HepG2 (cell line): Measurements from ENCODE around the gene UGCG. TPM values are rescaled to one million over a fixed set of nuclear protein-coding genes. Genes with fewer than 3 reads are reported as not detected.

Experiments
- ATAC-seq: fragments of 200-7000 bp; cut with Tn5 transposase; 3 replicates; pipeline ENCODE4 v1.9.1; 2020; ENCODE audit warnings: mild to moderate bottlenecking, moderate library complexity
- BruUV-seq: library from RNA; stranded (reverse); fragments of 400-500 nt; replicated peaks from 2 replicates; lab custom pipeline; 2021; lab: Mats Ljungman, UMichigan
- CTCF ChIA-PET: fragments of 300-600 bp; formaldehyde crosslinking; extraction: SDS; loops from one replicate; lab custom pipeline; 2021; ENCODE audit warnings: low total read pairs, inconsistent platforms, low intra/inter-chr PET ratio; lab: Yijun Ruan, JAX
- POLR2A ChIA-PET: fragments of 350-600 bp; sonication (Branson Sonifier 250); formaldehyde crosslinking; loops from one replicate; lab custom pipeline; 2020; ENCODE audit warnings: antibody characterized with exemption, inconsistent platforms; lab: Yijun Ruan, JAX
- DNase-seq: peaks from one replicate; pipeline ENCODE4 v3.0.0-alpha.2; 2015; ENCODE audit warnings: low spot score
- FAIRE-seq: peaks from 3 replicates; lab custom pipeline; 2011; peaks lifted over from hg19 to GRCh38; lab: Jason Lieb, UNC
- H2AFZ ChIP-seq: one replicate; pipeline ENCODE4 v1.6.1; 2011; ENCODE audit warnings: low read length, inconsistent platforms
- H3K27ac ChIP-seq: fragments of 300-600 bp; 3 replicates; pipeline ENCODE4 v1.8.0; 2011; ENCODE audit warnings: mixed run types, mild to moderate bottlenecking, mixed read lengths, low read length, inconsistent platforms; ENCODE audit not compliant: insufficient read depth; ENCODE audit errors: extremely low read length
- H3K27me3 ChIP-seq, 2 experiments: fragments of 200-600 bp in 1 of 2; 2 replicates in 1 of 2; 3 replicates in 1 of 2; pipeline versions ENCODE4 v1.6.0 to v1.8.0; 2011; ENCODE audit warnings: low read length in 2 of 2, mild to moderate bottlenecking in 2 of 2, moderate library complexity in 2 of 2, inconsistent platforms in 1 of 2; ENCODE audit not compliant: insufficient read depth in 2 of 2, control insufficient read depth in 1 of 2
- H3K36me3 ChIP-seq, 2 experiments: fragments of 200-600 bp in 1 of 2; replicated peaks in 1 of 2; 2 replicates in 1 of 2; 3 replicates in 1 of 2; pipeline versions ENCODE4 v1.5.1 to v1.8.0; 2011; ENCODE audit warnings: low read length in 2 of 2, inconsistent platforms in 1 of 2; ENCODE audit not compliant: insufficient read depth in 2 of 2, control insufficient read depth in 1 of 2
- H3K4me1 ChIP-seq: 2 replicates; pipeline ENCODE4 v1.5.1; 2012; ENCODE audit warnings: low read length, inconsistent platforms; ENCODE audit not compliant: insufficient read depth
- H3K4me2 ChIP-seq: 2 replicates; pipeline ENCODE4 v1.6.0; 2011; ENCODE audit warnings: low read depth, low read length, inconsistent platforms
- H3K4me3 ChIP-seq, 3 experiments: fragments of 200-600 bp in 1 of 3; sonication (generic), shearing (Covaris generic) in 1 of 3; replicated peaks in 1 of 3; 2 replicates each; pipeline ENCODE4 v1.5.1; 2011 to 2016; ENCODE audit warnings: low read length in 3 of 3, inconsistent platforms in 2 of 3, low read depth in 2 of 3, mild to moderate bottlenecking in 2 of 3, control low read depth in 1 of 3, mixed read lengths in 1 of 3; ENCODE audit not compliant: insufficient read depth in 1 of 3
- H3K79me2 ChIP-seq: one replicate; pipeline ENCODE4 v1.6.1; 2011; ENCODE audit warnings: low read length, inconsistent platforms; ENCODE audit not compliant: insufficient read depth
- H3K9ac ChIP-seq: 2 replicates; pipeline ENCODE4 v1.6.0; 2011; ENCODE audit warnings: mild to moderate bottlenecking, low read depth, low read length, inconsistent platforms; ENCODE audit not compliant: insufficient read depth
- H3K9me3 ChIP-seq: 2 replicates; pipeline ENCODE4 v1.5.1; 2012; ENCODE audit warnings: mild to moderate bottlenecking, low read length
- H4K20me1 ChIP-seq: 2 replicates; pipeline ENCODE4 v1.6.0; 2011; ENCODE audit warnings: inconsistent platforms, mild to moderate bottlenecking, low read length, moderate library complexity; ENCODE audit not compliant: insufficient read depth
- NCOA5 ChIP-seq: sonication (generic); formaldehyde crosslinking; IDR thresholded peaks from 2 replicates; pipeline ENCODE4 v1.4.0; 2020; ENCODE audit warnings: missing genetic modification reagents
- PCBP1 ChIP-seq: fragments of 200-400 bp; formaldehyde crosslinking; IDR thresholded peaks from 2 replicates; pipeline ENCODE4 v1.6.1; 2017; ENCODE audit warnings: mild to moderate bottlenecking, low read depth, low read length, borderline replicate concordance
- POGZ ChIP-seq: sonication (generic); formaldehyde crosslinking; IDR thresholded peaks from 2 replicates; pipeline ENCODE4 v1.4.0; 2020; ENCODE audit warnings: mild to moderate bottlenecking, missing genetic modification reagents
- SETDB1 ChIP-seq: sonication (generic); formaldehyde crosslinking; IDR thresholded peaks from 2 replicates; pipeline ENCODE4 v1.5.1; 2020; ENCODE audit warnings: missing genetic modification reagents, mild to moderate bottlenecking, borderline replicate concordance
- WGBS: methylation state at CpG from one replicate; pipeline ENCODE4 v1.1.6; 2017; ENCODE audit warnings: low lambda C conversion rate; 5-methylcytosine and 5-hydroxymethylcytosine counted together
- in situ Hi-C: cut with HindIII; loops from 2 replicates; pipeline ENCODE4 v1.10.0; 2017; ENCODE audit warnings: low pct_unique_long_range_greater_than_20kb; ENCODE audit not compliant: extremely low pct_ligation_motif_present
- intact Hi-C: fragments of 100-400 bp; cut with micrococcal nuclease; formaldehyde crosslinking; loops from one replicate; pipeline ENCODE4 v1.10.0; 2022; ENCODE audit not compliant: unreplicated experiment
- polyA plus RNA-seq, 8 experiments: library from polyadenylated mRNA; depleted of rRNA in 3 of 8; stranded (reverse) in 7 of 8; unstranded in 1 of 8; fragments of >200 nt; fragmentation: Illumina TruSeq in 4 of 8; extraction: Trizol in 4 of 8; gene quantifications; 2 replicates each; pipeline versions ENCODE4 v1.2.1 to v1.2.3, GENCODE V29; 2011 to 2016; ENCODE audit warnings: low read depth in 4 of 8, missing spikeins in 1 of 8, mixed read lengths in 1 of 8; ENCODE audit not compliant: insufficient read depth in 1 of 8
- total RNA-seq, 5 experiments: library from RNA; depleted of rRNA; stranded (reverse); fragments of >200 nt; fragmentation: Illumina TruSeq; extraction: Trizol; gene quantifications; 2 replicates each; pipeline ENCODE4 v1.2.3, GENCODE V29; 2016; ENCODE audit warnings: low read depth in 1 of 5
- TF ChIP-seq, protein P1 (sequence below): sonication (generic); formaldehyde crosslinking; IDR thresholded peaks from 2 replicates; pipeline ENCODE4 v1.4.0; 2020; ENCODE audit warnings: missing genetic modification reagents
- TF ChIP-seq, protein P2 (sequence below): IDR thresholded peaks from 2 replicates; pipeline ENCODE4 v1.6.1; 2016; ENCODE audit warnings: missing compliant biosample characterization, missing genetic modification reagents, borderline replicate concordance
- TF ChIP-seq, protein P3 (sequence below): fragments of 450-650 bp; IDR thresholded peaks from 2 replicates; pipeline ENCODE4 v1.6.1; 2017

UGCG gene
- total and polyA plus RNA-seq, 2 of the 13 experiments (the other 11 are each of a cell fraction or from before 2014, with no cell fraction given), result 10.5 to 13.9 TPM

DNA sequence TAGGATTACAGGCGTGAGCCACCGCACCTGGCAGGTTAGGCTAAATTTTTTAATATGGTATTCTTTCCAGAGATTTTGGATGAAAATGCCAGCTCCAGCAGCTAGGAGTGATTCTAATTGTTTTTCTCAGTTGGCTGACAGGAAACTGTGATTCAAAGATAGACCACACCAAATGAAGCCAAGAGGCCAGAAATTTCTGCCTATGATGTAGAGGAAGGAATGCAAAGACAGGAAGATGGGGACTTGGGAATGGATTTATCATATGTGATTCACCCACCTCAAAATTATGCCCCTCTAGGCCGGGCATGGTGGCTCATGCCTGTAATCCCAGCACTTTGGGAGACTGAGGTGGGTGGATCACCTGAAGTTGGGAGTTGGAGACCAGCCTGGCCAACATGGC is 53.3 kb downstream of the UGCG start:
- in situ Hi-C loops, result no loop called here

More for the DNA sequence above, 53.3 kb downstream of the UGCG start:
- Histone ChIP-seq H3K4me2 (no peak overlapping the region), H3K27ac (no peak overlapping the region)
- TF ChIP-seq PCBP1 (no peak), NCOA5 (CRISPR knock-in tag) (no peak), SETDB1 (CRISPR knock-in tag) (no peak), POGZ (CRISPR knock-in tag) (no peak)
- TF ChIP-seq, protein P1, sequence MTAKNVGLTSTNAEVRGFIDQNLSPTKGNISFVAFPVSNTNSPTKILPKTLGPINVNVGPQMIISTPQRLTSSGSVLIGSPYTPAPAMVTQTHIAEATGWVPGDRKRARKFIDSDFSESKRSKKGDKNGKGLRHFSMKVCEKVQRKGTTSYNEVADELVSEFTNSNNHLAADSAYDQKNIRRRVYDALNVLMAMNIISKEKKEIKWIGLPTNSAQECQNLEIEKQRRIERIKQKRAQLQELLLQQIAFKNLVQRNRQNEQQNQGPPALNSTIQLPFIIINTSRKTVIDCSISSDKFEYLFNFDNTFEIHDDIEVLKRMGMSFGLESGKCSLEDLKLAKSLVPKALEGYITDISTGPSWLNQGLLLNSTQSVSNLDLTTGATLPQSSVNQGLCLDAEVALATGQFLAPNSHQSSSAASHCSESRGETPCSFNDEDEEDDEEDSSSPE (CRISPR knock-in tag), result no peak
- TF ChIP-seq, protein P2, sequence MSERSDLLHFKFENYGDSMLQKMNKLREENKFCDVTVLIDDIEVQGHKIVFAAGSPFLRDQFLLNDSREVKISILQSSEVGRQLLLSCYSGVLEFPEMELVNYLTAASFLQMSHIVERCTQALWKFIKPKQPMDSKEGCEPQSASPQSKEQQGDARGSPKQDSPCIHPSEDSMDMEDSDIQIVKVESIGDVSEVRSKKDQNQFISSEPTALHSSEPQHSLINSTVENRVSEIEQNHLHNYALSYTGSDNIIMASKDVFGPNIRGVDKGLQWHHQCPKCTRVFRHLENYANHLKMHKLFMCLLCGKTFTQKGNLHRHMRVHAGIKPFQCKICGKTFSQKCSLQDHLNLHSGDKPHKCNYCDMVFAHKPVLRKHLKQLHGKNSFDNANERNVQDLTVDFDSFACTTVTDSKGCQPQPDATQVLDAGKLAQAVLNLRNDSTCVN (CRISPR knock-in tag), result no peak
- TF ChIP-seq, protein P3, sequence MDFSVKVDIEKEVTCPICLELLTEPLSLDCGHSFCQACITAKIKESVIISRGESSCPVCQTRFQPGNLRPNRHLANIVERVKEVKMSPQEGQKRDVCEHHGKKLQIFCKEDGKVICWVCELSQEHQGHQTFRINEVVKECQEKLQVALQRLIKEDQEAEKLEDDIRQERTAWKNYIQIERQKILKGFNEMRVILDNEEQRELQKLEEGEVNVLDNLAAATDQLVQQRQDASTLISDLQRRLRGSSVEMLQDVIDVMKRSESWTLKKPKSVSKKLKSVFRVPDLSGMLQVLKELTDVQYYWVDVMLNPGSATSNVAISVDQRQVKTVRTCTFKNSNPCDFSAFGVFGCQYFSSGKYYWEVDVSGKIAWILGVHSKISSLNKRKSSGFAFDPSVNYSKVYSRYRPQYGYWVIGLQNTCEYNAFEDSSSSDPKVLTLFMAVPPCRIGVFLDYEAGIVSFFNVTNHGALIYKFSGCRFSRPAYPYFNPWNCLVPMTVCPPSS, result no peak
- TF ChIP-seq, all 625 proteins: peak for 0
- Histone ChIP-seq H4K20me1 (no peaks in the 10 kb centered on the region), H3K4me3 (no peak overlapping the region), H3K36me3 (no peaks in the 10 kb centered on the region), H3K79me2 (no peaks in the 10 kb centered on the region), H3K27me3 (no peaks in the 10 kb centered on the region), H3K4me1 (no peaks in the 10 kb centered on the region), H2AFZ (no peak overlapping the region), H3K9ac (no peak overlapping the region), H3K9me3 (no peaks in the 10 kb centered on the region)
- DNase-seq (no peak), FAIRE-seq (no peak), ATAC-seq (no peak)
- BruUV-seq, result no TSS peak
- CTCF ChIA-PET, result no interaction called here
- 61% methylated on average over 3 of the region's 3 CpGs for WGBS
- POLR2A ChIA-PET, result no interaction called here
- intact Hi-C loops, result no loop called here
